K562 (cell line): ENCODE measurements around the gene FOS.

Experiments used
- CEBPB ChIP-seq: fragments of 450-650 bp; IDR thresholded peaks from 2 replicates; pipeline ENCODE4 v1.6.1; 2016; ENCODE audit warnings: missing genetic modification characterization, missing compliant biosample characterization
- CHD4 ChIP-seq: fragments of 200-600 bp; sonication (generic); IDR thresholded peaks from 3 replicates; pipeline ENCODE4 v1.6.1; 2012; ENCODE audit warnings: low read depth, mild to moderate bottlenecking, mixed read lengths, low read length, inconsistent platforms; ENCODE audit not compliant: insufficient read depth, insufficient replicate concordance, poor library complexity, severe bottlenecking
- CTCF ChIP-seq, 3 experiments: IDR thresholded peaks in 2 of 3; conservative IDR thresholded peaks in 1 of 3; 2 replicates each; pipeline ENCODE4 v1.5.1; 2011 to 2012; ENCODE audit warnings: low read length in 3 of 3, mild to moderate bottlenecking in 3 of 3, control low read depth in 2 of 3, improper control_type of control experiment in 1 of 3, inconsistent platforms in 1 of 3, low read depth in 1 of 3, mixed read lengths in 1 of 3, moderate library complexity in 1 of 3; ENCODE audit not compliant: insufficient read depth in 2 of 3
- HDAC6 ChIP-seq: IDR thresholded peaks from 2 replicates; pipeline ENCODE4 v1.6.1; 2012; ENCODE audit warnings: low read depth, mild to moderate bottlenecking, control low read depth, inconsistent platforms, low read length, moderate library complexity
- MYNN ChIP-seq, 2 experiments: sonication (generic); formaldehyde crosslinking in 1 of 2; IDR thresholded peaks; 2 replicates each; pipeline versions ENCODE4 v1.5.0 to v1.6.1; 2016 to 2020; ENCODE audit warnings: antibody characterized with exemption in 1 of 2, missing genetic modification reagents in 1 of 2
- TEAD4 ChIP-seq, 2 experiments: sonication (generic) in 1 of 2; formaldehyde crosslinking in 1 of 2; IDR thresholded peaks; 2 replicates each; pipeline versions ENCODE4 v1.6.1 to v1.8.0; 2012 to 2022; ENCODE audit warnings: borderline replicate concordance in 1 of 2, inconsistent platforms in 1 of 2, low read length in 1 of 2, mild to moderate bottlenecking in 1 of 2, missing genetic modification reagents in 1 of 2
- ZBTB8A ChIP-seq: fragments of 450-650 bp; IDR thresholded peaks from 2 replicates; pipeline ENCODE4 v1.6.1; 2018; ENCODE audit warnings: mild to moderate bottlenecking, moderate library complexity; ENCODE audit not compliant: partially characterized antibody
- ZFPM2 ChIP-seq: fragments of 250-450 bp; sonication (Bioruptor Pico); IDR thresholded peaks from 2 replicates; pipeline ENCODE4 v1.5.1; 2022; ENCODE audit warnings: mild to moderate bottlenecking

- TF ChIP-seq CHD4: no peak
- TF ChIP-seq HDAC6: no peak
- no peak for TF ChIP-seq TEAD4 (IDR thresholded peaks at IDR 0.05; ENCODE audit: low read length)
- no peak for TF ChIP-seq TEAD4 (CRISPR knock-in tag; IDR thresholded peaks at IDR 0.05; ENCODE audit: borderline replicate concordance)
- no peak for TF ChIP-seq CTCF (IDR thresholded peaks at IDR 0.05 in 2 of 3, conservative IDR thresholded peaks at IDR 0.05 in 1 of 3; ENCODE audit: insufficient read depth in 2 of 3, low read depth in 1 of 3, low read length in 3 of 3)
- no peak for TF ChIP-seq ZFPM2 (CRISPR knock-in tag)
- TF ChIP-seq MYNN (IDR thresholded peaks at IDR 0.05): no peak
- TF ChIP-seq MYNN (CRISPR knock-in tag; IDR thresholded peaks at IDR 0.05): no peak
- TF ChIP-seq CEBPB (tag): no peak
- TF ChIP-seq ZBTB8A: no peak
These were observed 47.3 kb upstream of the FOS start for GRCh38 chr14:75231320-75231719.
